Gastrocnemius medialis (tissue), 4 donors: ENCODE results near the gene PIK3R3.

Experiments
- CTCF ChIP-seq, 5 experiments: fragments of 450-650 bp in 3 of 5; fragments of 200-600 bp in 2 of 5; sonication (generic) in 2 of 5; IDR thresholded peaks in 4 of 5; conservative IDR thresholded peaks in 1 of 5; 1 replicate in 4 of 5; 2 replicates in 1 of 5; pipeline ENCODE4 v1.5.1; 2016 to 2019; ENCODE audit warnings: antibody characterized with exemption in 5 of 5, mild to moderate bottlenecking in 3 of 5, moderate library complexity in 3 of 5
- POLR2A ChIP-seq, 2 donors: fragments of 450-650 bp; IDR thresholded peaks; one replicate each; pipeline ENCODE4 v1.6.1; 2017; ENCODE audit warnings: antibody characterized with exemption in 2 of 2, mild to moderate bottlenecking in 2 of 2, moderate library complexity in 2 of 2

GRCh38 chr1:46057781-46058180 lies 74.6 kb downstream of the PIK3R3 start:
- no peak for TF ChIP-seq CTCF (IDR thresholded peaks at IDR 0.05 in 4 of 5, conservative IDR thresholded peaks at IDR 0.05 in 1 of 5)
- TF ChIP-seq POLR2A (IDR thresholded peaks at IDR 0.05): no peak
